Activated CD4-positive, alpha-beta T cell treated with anti-CD3 and anti-CD28 coated beads, Interleukin-2, amount 10 ng/mL, durations not matched to agents 24 days and 14 days (primary cell): Measurements from ENCODE around the gene PHF12. TPM values are rescaled to one million over a fixed set of nuclear protein-coding genes. Genes with fewer than 3 reads are reported as not detected.

Experiments
- DNase-seq: peaks from one replicate; pipeline ENCODE4 v3.0.0; 2022
- H3K27ac Mint-ChIP-seq: one replicate; pipeline ENCODE4 v1.8.0; 2022; ENCODE audit warnings: mild to moderate bottlenecking, mixed read lengths
- H3K27me3 Mint-ChIP-seq: one replicate; pipeline ENCODE4 v1.8.0; 2022; ENCODE audit warnings: mixed read lengths
- H3K36me3 Mint-ChIP-seq: one replicate; pipeline ENCODE4 v1.8.0; 2022; ENCODE audit warnings: low read depth, mild to moderate bottlenecking, mixed read lengths
- H3K4me1 Mint-ChIP-seq: one replicate; pipeline ENCODE4 v1.8.0; 2021; ENCODE audit warnings: mixed read lengths
- H3K4me3 Mint-ChIP-seq: one replicate; pipeline ENCODE4 v1.8.0; 2022; ENCODE audit warnings: mild to moderate bottlenecking, moderate library complexity, mixed read lengths
- H3K9me3 Mint-ChIP-seq: one replicate; pipeline ENCODE4 v1.8.0; 2021; ENCODE audit warnings: mixed read lengths
- intact Hi-C: fragments of 100-400 bp; cut with micrococcal nuclease; formaldehyde crosslinking; loops from one replicate; pipeline ENCODE4 v1.15.1; 2023
- total RNA-seq: library from RNA; stranded (reverse); gene quantifications from 2 replicates; pipeline ENCODE4 v1.2.3, GENCODE V29; 2022

Gene PHF12
- total RNA-seq, 1 donor from 2014 or later, result 61.1 TPM

DNA sequence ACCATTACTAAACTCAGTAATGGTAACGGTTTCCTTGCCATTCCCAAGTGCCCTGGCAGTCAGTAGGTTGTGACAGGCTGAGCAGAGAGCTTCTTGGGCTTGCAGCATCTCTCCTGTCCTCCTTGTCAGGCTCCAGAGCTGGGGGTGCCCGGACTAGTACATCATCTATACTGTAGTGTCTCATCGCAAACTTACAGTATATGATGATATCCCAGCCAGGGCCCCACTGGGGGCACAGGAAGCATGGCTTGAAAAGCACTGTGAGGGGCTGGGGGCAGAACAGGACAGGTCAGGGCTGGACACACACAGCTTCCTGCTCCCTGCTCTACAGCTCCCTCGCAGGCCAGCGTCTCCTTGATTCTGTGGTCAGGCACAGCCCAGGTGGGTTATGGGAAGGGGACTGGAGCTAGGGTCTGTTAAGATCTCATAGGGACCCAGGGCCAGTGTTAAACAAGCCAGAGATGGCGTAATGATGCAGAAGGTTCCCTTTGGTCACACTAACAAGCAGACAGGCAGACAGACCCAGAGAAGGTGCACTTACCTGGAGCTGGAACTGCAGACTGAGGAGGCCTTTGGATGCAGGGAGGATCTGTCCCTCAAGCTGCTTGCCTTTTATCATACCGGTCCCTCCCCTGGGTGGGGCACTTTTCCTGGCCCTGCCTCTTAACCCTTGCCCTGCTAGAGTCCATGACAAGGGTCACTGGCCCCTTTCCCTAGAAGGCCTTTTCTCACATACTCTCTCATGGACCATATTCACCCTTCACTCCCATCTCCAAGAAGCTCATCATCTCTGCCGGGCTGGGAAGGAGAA is 89.7 kb downstream of the PHF12 start:
- H3K4me1 Mint-ChIP-seq, result peaks cover 13% of the 10 kb centered on the region
- H3K9me3 Mint-ChIP-seq, result no peaks in the 10 kb centered on the region
- intact Hi-C loops, result no loop called here
- no peak for DNase-seq
- no peak overlapping the region for H3K4me3 Mint-ChIP-seq
- H3K36me3 Mint-ChIP-seq, result peaks cover 32% of the 10 kb centered on the region
- H3K27me3 Mint-ChIP-seq, result no peaks in the 10 kb centered on the region
- no peak overlapping the region for H3K27ac Mint-ChIP-seq

- Mint-ChIP-seq H3K27me3 (no peaks in the 10 kb centered on the region), H3K4me1 (peaks cover 16% of the 10 kb centered on the region), H3K27ac (no peak overlapping the region), H3K4me3 (no peak overlapping the region), H3K9me3 (no peaks in the 10 kb centered on the region), H3K36me3 (peaks cover 35% of the 10 kb centered on the region)
- intact Hi-C loops, result no loop called here
- DNase-seq, result no peak
Observed at GRCh38 chr17:28860363-28860808, 90.9 kb downstream of the PHF12 start.

DNA sequence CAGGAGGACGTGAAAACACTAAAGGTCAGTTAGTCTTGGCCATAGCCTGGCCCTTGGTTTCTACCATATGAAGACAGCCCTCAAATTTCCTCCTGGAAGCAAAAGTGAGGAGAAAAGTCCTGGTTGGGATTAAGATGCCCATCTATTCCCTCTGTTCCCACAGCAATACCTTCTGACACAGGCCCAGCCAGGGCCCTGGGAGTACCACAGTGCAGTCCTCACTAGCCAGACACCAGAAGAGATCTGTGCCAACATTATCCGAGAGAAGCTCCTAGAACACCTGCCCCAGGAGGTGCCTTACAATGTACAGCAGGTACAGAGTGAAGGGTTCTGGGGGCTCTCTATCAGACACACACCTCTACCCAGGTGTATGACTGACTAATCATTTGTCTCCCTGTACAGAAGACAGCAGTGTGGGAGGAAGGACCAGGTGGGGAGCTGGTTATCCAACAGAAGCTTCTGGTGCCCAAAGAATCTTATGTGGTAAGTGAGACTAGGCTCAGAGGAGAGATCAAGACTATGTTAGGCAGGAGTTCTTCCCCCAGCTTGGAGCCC is 92.4 kb downstream of the PHF12 start:
- intact Hi-C loops, result loop anchor here (5.0 kb wide), 1 partner anchor 47 kb away; no protein-coding TSS in a partner anchor
- peaks cover 19% of the 10 kb centered on the region for H3K4me1 Mint-ChIP-seq
- H3K36me3 Mint-ChIP-seq, result peaks cover 35% of the 10 kb centered on the region
- H3K27ac Mint-ChIP-seq, result peak overlapping the region; percentile 19
- no peak for DNase-seq
- no peak overlapping the region for H3K4me3 Mint-ChIP-seq
- no peaks in the 10 kb centered on the region for H3K27me3 Mint-ChIP-seq
- H3K9me3 Mint-ChIP-seq, result no peaks in the 10 kb centered on the region

DNA sequence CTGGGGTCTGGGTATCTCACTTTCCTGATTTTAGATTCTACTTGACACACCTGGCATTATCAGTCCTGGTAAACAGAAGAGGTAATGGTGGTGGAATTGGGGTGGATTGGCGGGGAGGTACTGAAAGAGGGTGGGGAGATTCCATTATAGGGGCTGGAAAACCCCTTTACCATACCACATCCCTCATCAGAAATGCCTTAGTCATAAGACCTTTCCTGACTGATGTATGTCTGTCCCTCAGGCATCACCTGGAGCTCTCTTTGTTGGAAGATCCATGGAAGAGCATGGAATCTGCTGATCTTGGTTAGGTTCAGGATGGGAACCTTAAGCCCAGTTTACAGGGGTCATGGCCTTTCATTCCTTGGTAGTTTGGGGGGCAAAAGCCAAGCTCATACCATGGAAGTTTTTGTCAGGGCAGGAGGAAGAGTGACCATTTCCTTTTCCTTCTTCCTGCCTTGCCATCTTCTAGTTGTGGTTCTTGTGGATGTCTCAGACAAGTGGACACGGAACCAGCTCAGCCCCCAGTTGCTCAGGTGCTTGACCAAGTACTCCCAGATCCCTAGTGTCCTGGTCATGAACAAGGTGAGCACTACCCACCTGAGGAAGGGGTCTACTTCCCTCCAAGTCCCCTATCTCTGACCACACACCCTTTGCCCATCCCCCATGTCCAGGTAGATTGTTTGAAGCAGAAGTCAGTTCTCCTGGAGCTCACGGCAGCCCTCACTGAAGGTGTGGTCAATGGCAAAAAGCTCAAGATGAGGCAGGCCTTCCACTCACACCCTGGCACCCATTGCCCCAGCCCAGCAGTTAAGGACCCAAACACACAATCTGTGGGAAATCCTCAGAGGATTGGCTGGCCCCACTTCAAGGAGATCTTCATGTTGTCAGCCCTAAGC is 93.2 kb downstream of the PHF12 start:
- H3K9me3 Mint-ChIP-seq, result no peaks in the 10 kb centered on the region
- peaks cover 19% of the 10 kb centered on the region for H3K4me1 Mint-ChIP-seq
- H3K27me3 Mint-ChIP-seq, result no peaks in the 10 kb centered on the region
- DNase-seq, result no peak
- no peak overlapping the region for H3K4me3 Mint-ChIP-seq
- intact Hi-C loops, result loop anchor here (5.0 kb wide), 1 partner anchor 46 kb away; no protein-coding TSS in a partner anchor
- H3K36me3 Mint-ChIP-seq, result peaks cover 35% of the 10 kb centered on the region
- H3K27ac Mint-ChIP-seq, result peak overlapping the region; percentile 76

GRCh38 chr17:28856028-28856574 is 95.2 kb downstream of the PHF12 start:
- intact Hi-C loops, result loop anchor here (5.0 kb wide), 1 partner anchor 44 kb away; no protein-coding TSS in a partner anchor
- no peak overlapping the region for H3K27ac Mint-ChIP-seq
- peak overlapping the region; percentile 82 for H3K4me3 Mint-ChIP-seq
- H3K9me3 Mint-ChIP-seq, result no peaks in the 10 kb centered on the region
- peaks cover 19% of the 10 kb centered on the region for H3K4me1 Mint-ChIP-seq
- no peaks in the 10 kb centered on the region for H3K27me3 Mint-ChIP-seq
- H3K36me3 Mint-ChIP-seq, result peaks cover 31% of the 10 kb centered on the region
- DNase-seq, result no peak

DNA sequence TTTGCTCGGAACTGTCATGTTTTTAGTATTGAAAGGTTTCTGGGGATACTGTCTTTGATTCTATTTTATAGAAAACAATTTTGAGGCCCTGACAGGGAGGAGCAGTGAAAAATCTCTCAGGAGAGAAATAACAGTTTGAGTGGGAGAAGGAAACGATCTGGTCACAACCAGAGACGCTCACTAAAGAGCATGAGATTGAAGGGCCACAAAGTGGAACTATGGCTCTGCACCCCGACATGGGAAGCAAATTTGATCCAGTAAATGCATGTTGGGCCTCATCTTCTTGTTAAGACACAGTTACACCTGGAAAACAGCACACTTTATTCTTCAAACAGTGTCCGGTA is 96.0 kb downstream of the PHF12 start:
- peaks cover 19% of the 10 kb centered on the region for H3K4me1 Mint-ChIP-seq
- peak overlapping the region; percentile 82 for H3K4me3 Mint-ChIP-seq
- intact Hi-C loops, result loop anchor here (2.0 to 5.0 kb wide), 2 partner anchors 43 to 47 kb away; partner anchors contain the start of gene DHRS13
- no peaks in the 10 kb centered on the region for H3K27me3 Mint-ChIP-seq
- no peaks in the 10 kb centered on the region for H3K9me3 Mint-ChIP-seq
- H3K36me3 Mint-ChIP-seq, result peaks cover 26% of the 10 kb centered on the region
- H3K27ac Mint-ChIP-seq, result peak overlapping the region; percentile 85
- DNase-seq, result no peak

Other genes with a start within 250 kb of the PHF12 start
- gene PROCA1, start 239.6 kb downstream of the PHF12 start, total RNA-seq, result 6.0 TPM in 2 replicates
- 19.2 and 20.6 TPM in 2 replicates for gene RAB34, start 233.7 kb downstream of the PHF12 start, total RNA-seq
- gene RPL23A, start 231.5 kb downstream of the PHF12 start, total RNA-seq, result 1,588 and 1,610 TPM in 2 replicates
- gene TLCD1, start 225.3 kb downstream of the PHF12 start, total RNA-seq, result 12.5 and 16.8 TPM in 2 replicates
- gene NEK8, start 222.7 kb downstream of the PHF12 start, total RNA-seq, result 5.5 and 6.1 TPM in 2 replicates
- 155 and 168 TPM in 2 replicates for gene TRAF4, start 207.5 kb downstream of the PHF12 start, total RNA-seq
- 22.4 and 24.0 TPM in 2 replicates for gene FAM222B, start 108.7 kb downstream of the PHF12 start, total RNA-seq
- gene ERAL1, start 96.5 kb downstream of the PHF12 start, total RNA-seq, result 56.8 and 61.2 TPM in 2 replicates
- 109 and 111 TPM in 2 replicates for gene FLOT2, start 53.8 kb downstream of the PHF12 start, total RNA-seq
- 32.4 and 34.3 TPM in 2 replicates for gene DHRS13, start 48.4 kb downstream of the PHF12 start, total RNA-seq
- not detected in 2 replicates for gene SEZ6, start 54.5 kb upstream of the PHF12 start, total RNA-seq
- gene PIPOX, start 91.6 kb upstream of the PHF12 start, total RNA-seq, result 1.2 and 1.4 TPM in 2 replicates
- gene MYO18A, start 228.9 kb upstream of the PHF12 start, total RNA-seq, result 36.6 and 37.9 TPM in 2 replicates